HEK293T (cell line): ENCODE measurements around the gene NFASC.

Experiments
- BHLHE40 ChIP-seq: fragments of 450-650 bp; IDR thresholded peaks from 2 replicates; pipeline ENCODE4 v1.6.1; 2016; ENCODE audit warnings: mild to moderate bottlenecking, moderate library complexity, borderline replicate concordance
- ELF4 ChIP-seq: fragments of 450-650 bp; IDR thresholded peaks from 2 replicates; pipeline ENCODE4 v1.6.1; 2017; ENCODE audit warnings: antibody characterized with exemption
- FOXA1 ChIP-seq: fragments of 450-650 bp; IDR thresholded peaks from 2 replicates; pipeline ENCODE4 v1.6.1; 2016; ENCODE audit warnings: mild to moderate bottlenecking
- FOXK2 ChIP-seq: fragments of 450-650 bp; IDR thresholded peaks from 2 replicates; pipeline ENCODE4 v1.6.1; 2016; ENCODE audit warnings: mild to moderate bottlenecking
- FOXM1 ChIP-seq: fragments of 450-650 bp; IDR thresholded peaks from 2 replicates; pipeline ENCODE4 v1.6.1; 2017; ENCODE audit warnings: mild to moderate bottlenecking, borderline replicate concordance
- HDGF ChIP-seq: fragments of 450-650 bp; IDR thresholded peaks from 2 replicates; pipeline ENCODE4 v1.6.1; 2017; ENCODE audit warnings: antibody characterized with exemption, borderline replicate concordance
- L3MBTL2 ChIP-seq: fragments of 450-650 bp; conservative IDR thresholded peaks from 2 replicates; pipeline ENCODE4 v1.6.1; 2016; ENCODE audit warnings: mild to moderate bottlenecking
- NFRKB ChIP-seq: fragments of 450-650 bp; IDR thresholded peaks from 2 replicates; pipeline ENCODE4 v1.6.1; 2016; ENCODE audit warnings: mild to moderate bottlenecking, moderate library complexity
- SP1 ChIP-seq: fragments of 450-650 bp; IDR thresholded peaks from 2 replicates; pipeline ENCODE4 v1.6.1; 2017
- SUZ12 ChIP-seq: fragments of 450-650 bp; IDR thresholded peaks from 2 replicates; pipeline ENCODE4 v1.6.1; 2016; ENCODE audit warnings: mild to moderate bottlenecking
- TARDBP ChIP-seq: fragments of 450-650 bp; IDR thresholded peaks from 2 replicates; pipeline ENCODE4 v1.6.1; 2016
- ZNF384 ChIP-seq: fragments of 450-650 bp; IDR thresholded peaks from 2 replicates; pipeline ENCODE4 v1.6.1; 2016
- TF ChIP-seq, protein P1 (sequence below): fragments of 450-650 bp; IDR thresholded peaks from 2 replicates; pipeline ENCODE4 v1.6.1; 2016

DNA sequence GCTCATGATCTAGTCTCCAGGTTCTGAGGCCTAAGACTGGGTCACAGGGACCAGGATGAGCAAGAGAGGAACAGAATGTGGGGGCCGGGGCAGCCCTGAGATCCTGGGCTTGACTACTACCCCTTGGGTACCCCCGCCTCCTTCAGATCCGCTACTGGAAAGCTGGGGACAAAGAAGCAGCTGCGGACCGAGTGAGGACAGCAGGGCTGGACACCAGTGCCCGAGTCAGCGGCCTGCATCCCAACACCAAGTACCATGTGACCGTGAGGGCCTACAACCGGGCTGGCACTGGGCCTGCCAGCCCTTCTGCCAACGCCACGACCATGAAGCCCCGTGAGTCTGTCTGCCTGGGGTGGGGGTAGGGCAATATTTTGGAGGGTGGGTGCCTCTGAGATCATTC is 201.1 kb downstream of the NFASC start:
- TF ChIP-seq BHLHE40 (no peak), SP1 (no peak), ZNF384 (no peak), FOXA1 (no peak), FOXM1 (no peak), ELF4 (no peak), TARDBP (no peak), FOXK2 (no peak), NFRKB (no peak), L3MBTL2 (no peak), HDGF (no peak), SUZ12 (no peak)
- TF ChIP-seq, protein P1, sequence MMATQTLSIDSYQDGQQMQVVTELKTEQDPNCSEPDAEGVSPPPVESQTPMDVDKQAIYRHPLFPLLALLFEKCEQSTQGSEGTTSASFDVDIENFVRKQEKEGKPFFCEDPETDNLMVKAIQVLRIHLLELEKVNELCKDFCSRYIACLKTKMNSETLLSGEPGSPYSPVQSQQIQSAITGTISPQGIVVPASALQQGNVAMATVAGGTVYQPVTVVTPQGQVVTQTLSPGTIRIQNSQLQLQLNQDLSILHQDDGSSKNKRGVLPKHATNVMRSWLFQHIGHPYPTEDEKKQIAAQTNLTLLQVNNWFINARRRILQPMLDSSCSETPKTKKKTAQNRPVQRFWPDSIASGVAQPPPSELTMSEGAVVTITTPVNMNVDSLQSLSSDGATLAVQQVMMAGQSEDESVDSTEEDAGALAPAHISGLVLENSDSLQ = no peak
